RWPE2 (cell line): ENCODE data around the gene PEPD.

Experiments used
- ATAC-seq: fragments of 200-7000 bp; cut with Tn5 transposase; 3 replicates; pipeline ENCODE4 v1.9.1; 2021; ENCODE audit warnings: low read depth
- DNase-seq: peaks from one replicate; pipeline ENCODE4 v3.0.0-alpha.2; 2020; ENCODE audit warnings: low spot score
- H3K27ac ChIP-seq: fragments of 450-650 bp; 2 replicates; pipeline ENCODE4 v1.5.1; 2017; ENCODE audit warnings: mild to moderate bottlenecking; ENCODE audit not compliant: poor library complexity, severe bottlenecking
- H3K27me3 ChIP-seq: fragments of 250-450 bp; sonication (Bioruptor Pico); 2 replicates; pipeline ENCODE4 v1.5.1; 2021; ENCODE audit warnings: mild to moderate bottlenecking, moderate library complexity; ENCODE audit not compliant: insufficient read depth, poor library complexity, severe bottlenecking
- H3K36me3 ChIP-seq: fragments of 250-450 bp; sonication (Bioruptor Pico); 2 replicates; pipeline ENCODE4 v1.5.1; 2020; ENCODE audit warnings: low read depth, mild to moderate bottlenecking, moderate library complexity
- H3K4me1 ChIP-seq: fragments of 250-450 bp; sonication (Bioruptor Pico); 2 replicates; pipeline ENCODE4 v1.5.1; 2021; ENCODE audit warnings: mild to moderate bottlenecking, moderate library complexity; ENCODE audit not compliant: insufficient read depth, poor library complexity, severe bottlenecking
- H3K4me3 ChIP-seq: fragments of 250-450 bp; sonication (Bioruptor Pico); 2 replicates; pipeline ENCODE4 v1.5.1; 2021; ENCODE audit warnings: mild to moderate bottlenecking, moderate library complexity; ENCODE audit not compliant: severe bottlenecking
- H3K9me3 ChIP-seq: fragments of 250-450 bp; sonication (Bioruptor Pico); 2 replicates; pipeline ENCODE4 v1.5.1; 2021; ENCODE audit warnings: mild to moderate bottlenecking, moderate library complexity; ENCODE audit not compliant: severe bottlenecking
- TF ChIP-seq, protein P1 (sequence below): fragments of 450-650 bp; IDR thresholded peaks from one replicate; pipeline ENCODE4 v1.5.1; 2017; ENCODE audit warnings: mild to moderate bottlenecking, moderate library complexity; ENCODE audit not compliant: poor library complexity, severe bottlenecking

The PEPD gene

DNA sequence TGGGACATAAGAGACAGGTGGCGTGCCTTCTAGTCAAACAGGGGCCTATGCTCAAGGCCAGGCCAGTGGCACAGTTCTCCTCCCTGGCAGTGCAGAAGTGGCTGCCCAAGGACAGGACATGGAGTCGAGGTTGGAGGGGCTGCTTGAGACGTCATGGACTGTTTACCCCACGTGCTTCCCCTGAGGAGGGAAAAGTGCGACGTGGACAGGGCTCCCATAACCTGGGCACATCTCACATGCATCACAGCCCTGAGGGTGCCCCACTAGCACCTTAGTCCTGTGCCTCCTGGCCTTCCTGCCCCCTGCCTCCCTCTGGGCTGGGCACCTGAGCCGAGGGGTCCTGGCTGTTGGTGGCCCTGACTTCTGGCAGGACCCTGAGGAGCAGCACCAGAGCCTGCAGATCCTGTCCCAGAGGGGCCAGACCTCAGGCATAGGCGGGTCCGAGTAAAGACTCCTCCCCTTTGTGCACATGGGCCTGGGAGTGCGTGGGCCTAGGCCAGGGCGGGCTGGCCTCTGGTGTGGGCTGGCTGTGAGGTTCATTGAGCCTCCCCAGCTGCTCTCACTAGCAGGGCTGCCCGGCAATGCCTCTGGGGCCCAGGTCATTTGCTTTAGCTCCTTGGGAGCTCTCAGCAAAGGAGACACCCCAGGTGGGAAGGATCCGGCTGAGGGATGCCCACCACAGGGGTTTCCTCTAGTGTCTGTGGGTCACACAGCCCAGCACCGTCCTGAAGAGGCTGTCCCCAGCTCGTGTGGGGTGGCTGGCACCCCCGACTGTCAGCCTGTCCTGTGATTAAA is 82.4 kb downstream of the PEPD start:
- Histone ChIP-seq H3K4me3 (no peak overlapping the region), H3K9me3 (no peaks in the 10 kb centered on the region), H3K27me3 (no peaks in the 10 kb centered on the region), H3K36me3 (no peaks in the 10 kb centered on the region), H3K27ac (no peak overlapping the region), H3K4me1 (no peaks in the 10 kb centered on the region)
- DNase-seq (peak; percentile 31), ATAC-seq (no peak)
- TF ChIP-seq, protein P1, sequence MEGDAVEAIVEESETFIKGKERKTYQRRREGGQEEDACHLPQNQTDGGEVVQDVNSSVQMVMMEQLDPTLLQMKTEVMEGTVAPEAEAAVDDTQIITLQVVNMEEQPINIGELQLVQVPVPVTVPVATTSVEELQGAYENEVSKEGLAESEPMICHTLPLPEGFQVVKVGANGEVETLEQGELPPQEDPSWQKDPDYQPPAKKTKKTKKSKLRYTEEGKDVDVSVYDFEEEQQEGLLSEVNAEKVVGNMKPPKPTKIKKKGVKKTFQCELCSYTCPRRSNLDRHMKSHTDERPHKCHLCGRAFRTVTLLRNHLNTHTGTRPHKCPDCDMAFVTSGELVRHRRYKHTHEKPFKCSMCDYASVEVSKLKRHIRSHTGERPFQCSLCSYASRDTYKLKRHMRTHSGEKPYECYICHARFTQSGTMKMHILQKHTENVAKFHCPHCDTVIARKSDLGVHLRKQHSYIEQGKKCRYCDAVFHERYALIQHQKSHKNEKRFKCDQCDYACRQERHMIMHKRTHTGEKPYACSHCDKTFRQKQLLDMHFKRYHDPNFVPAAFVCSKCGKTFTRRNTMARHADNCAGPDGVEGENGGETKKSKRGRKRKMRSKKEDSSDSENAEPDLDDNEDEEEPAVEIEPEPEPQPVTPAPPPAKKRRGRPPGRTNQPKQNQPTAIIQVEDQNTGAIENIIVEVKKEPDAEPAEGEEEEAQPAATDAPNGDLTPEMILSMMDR, result no peak

GRCh38 chr19:33437821-33438671 is 83.5 kb downstream of the PEPD start:
- Histone ChIP-seq H3K9me3 (no peaks in the 10 kb centered on the region), H3K27me3 (no peaks in the 10 kb centered on the region), H3K36me3 (no peaks in the 10 kb centered on the region), H3K4me3 (no peak overlapping the region), H3K4me1 (no peaks in the 10 kb centered on the region), H3K27ac (no peak overlapping the region)
- ATAC-seq (peak; percentile 30; the same call in 2 of the 3 replicates), DNase-seq (peak; percentile 38)
- TF ChIP-seq, protein P1, result no peak

- H3K4me3 ChIP-seq, result no peak overlapping the region
- no peak for ATAC-seq
- no peak overlapping the region for H3K27ac ChIP-seq
- H3K27me3 ChIP-seq, result no peaks in the 10 kb centered on the region
- H3K9me3 ChIP-seq, result no peaks in the 10 kb centered on the region
- TF ChIP-seq, protein P1, result no peak
- peak; percentile 37 for DNase-seq
- H3K36me3 ChIP-seq, result no peaks in the 10 kb centered on the region
- no peaks in the 10 kb centered on the region for H3K4me1 ChIP-seq
These were observed 84.2 kb downstream of the PEPD start for GRCh38 chr19:33437393-33437820.

DNA sequence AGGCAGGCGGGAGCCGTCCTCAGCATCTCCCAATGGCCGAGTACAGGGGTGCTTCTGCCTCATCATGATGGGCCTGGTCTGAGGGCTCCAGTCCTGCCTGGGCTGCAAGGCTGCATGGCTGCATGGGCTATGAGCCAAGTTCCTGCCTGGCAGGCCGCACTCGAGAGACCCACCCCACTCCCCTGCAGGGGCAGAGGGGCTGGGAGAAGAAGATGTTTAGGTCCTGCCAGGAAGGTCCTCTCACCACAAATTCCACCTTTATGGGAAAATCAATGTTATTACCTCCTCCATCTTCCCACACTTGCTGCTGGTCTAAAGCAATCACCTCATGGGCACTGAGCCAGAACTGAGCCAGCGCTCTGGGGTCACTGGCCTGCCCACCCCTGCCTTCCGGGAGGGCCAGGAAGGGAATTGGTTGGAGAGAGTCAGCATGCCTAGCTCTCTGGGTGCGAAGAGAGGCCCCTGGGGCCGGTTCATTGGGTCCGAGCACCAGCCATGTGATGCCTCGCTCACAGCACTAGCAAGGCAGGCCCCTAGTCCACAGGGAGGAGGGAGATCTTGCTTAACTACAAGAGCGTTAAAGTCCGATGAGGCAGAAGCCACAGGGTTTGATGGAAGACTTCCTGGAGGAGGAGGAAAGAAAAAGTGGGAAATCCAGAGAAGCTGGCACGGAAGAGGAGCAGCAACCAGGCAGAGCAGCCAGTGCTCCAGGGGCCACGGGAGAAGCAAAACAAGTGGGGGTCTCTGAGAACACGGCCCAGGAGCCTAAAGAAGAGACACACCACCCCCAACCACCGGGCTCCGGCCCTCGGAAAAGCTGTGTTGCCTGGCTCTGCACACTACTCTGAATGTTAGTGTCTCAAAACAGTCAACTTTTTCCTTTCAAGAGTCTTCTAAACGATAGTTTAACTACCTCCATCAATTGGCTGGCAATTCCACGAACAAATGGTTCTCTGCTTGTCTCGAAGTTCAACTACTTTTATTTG is 84.9 kb downstream of the PEPD start:
- no peak for ATAC-seq
- no peaks in the 10 kb centered on the region for H3K27me3 ChIP-seq
- H3K9me3 ChIP-seq, result no peaks in the 10 kb centered on the region
- H3K4me3 ChIP-seq, result no peak overlapping the region
- DNase-seq, result peak; percentile 39
- no peaks in the 10 kb centered on the region for H3K36me3 ChIP-seq
- H3K4me1 ChIP-seq, result no peaks in the 10 kb centered on the region
- H3K27ac ChIP-seq, result no peak overlapping the region
- TF ChIP-seq, protein P1, result no peak
